Left lung (tissue), 10 donors: ENCODE data around the gene DAB2IP. TPM values are rescaled to one million over a fixed set of nuclear protein-coding genes. Genes with fewer than 3 reads are reported as not detected.

Experiments used
- ATAC-seq: fragments of 200-7000 bp; cut with Tn5 transposase; one replicate; pipeline ENCODE4 v1.9.1; 2020; ENCODE audit warnings: moderate library complexity
- DNase-seq, 4 donors: peaks; one replicate each; pipeline ENCODE4 v3.0.0-alpha.2; 2013 to 2020
- H3K27ac ChIP-seq, 2 donors: fragments of 200-600 bp; sonication (generic) in 1 of 2; one replicate each; pipeline versions ENCODE4 v1.5.0 to v1.8.0; 2020 to 2021
- H3K27me3 ChIP-seq, 2 donors: fragments of 200-600 bp; sonication (generic) in 1 of 2; one replicate each; pipeline versions ENCODE4 v1.5.0 to v1.8.0; 2020 to 2021
- H3K36me3 ChIP-seq, 2 donors: fragments of 200-600 bp; sonication (generic) in 1 of 2; one replicate each; pipeline versions ENCODE4 v1.5.0 to v1.8.0; 2020 to 2021
- H3K4me1 ChIP-seq, 2 donors: fragments of 200-600 bp; one replicate each; pipeline ENCODE4 v1.8.0; 2021
- H3K4me3 ChIP-seq, 2 donors: fragments of 200-600 bp; sonication (generic) in 1 of 2; one replicate each; pipeline versions ENCODE4 v1.5.0 to v1.8.0; 2020 to 2021; ENCODE audit warnings: mild to moderate bottlenecking in 1 of 2
- H3K9me3 ChIP-seq, 2 donors: fragments of 200-600 bp; sonication (generic) in 1 of 2; one replicate each; pipeline versions ENCODE4 v1.5.0 to v1.8.0; 2020 to 2021
- CTCF ChIP-seq, 2 donors: fragments of 200-600 bp; sonication (generic) in 1 of 2; IDR thresholded peaks; one replicate each; pipeline versions ENCODE4 v1.5.0 to v1.8.0; 2021; ENCODE audit warnings: antibody characterized with exemption in 2 of 2
- intact Hi-C, 2 donors: fragments of 100-400 bp; cut with DNase I; formaldehyde crosslinking; loops; one replicate each; pipeline versions ENCODE4 v1.11.2 to v1.14.2; 2022
- polyA plus RNA-seq, 6 donors: library from polyadenylated mRNA; unstranded; fragments of 120-200 nt; gene quantifications; one replicate each; pipeline ENCODE4 v1.2.1, GENCODE V29; 2013; ENCODE audit not compliant: insufficient read length in 6 of 6
- total RNA-seq, 2 donors: library from RNA; stranded (reverse); fragmentation: NEBNext Ultra II Directional; extraction: Animal tissue kit (Norgen Biotek cat#: 25700); gene quantifications; one replicate each; pipeline ENCODE4 v1.2.1, GENCODE V29; 2021
- donor health status: DM: no; HTN: yes; CAD: no.
- donor health status: DM: no; HTN: no; CAD: no.

Gene DAB2IP
- total and polyA plus RNA-seq, 8 donors, result 25.0 to 53.4 (median 34.6) TPM

- no peak overlapping the region for H3K27ac ChIP-seq
- intact Hi-C loops, result no loop called here
- H3K9me3 ChIP-seq, result no peaks in the 10 kb centered on the region
- TF ChIP-seq CTCF (IDR thresholded peaks at IDR 0.05), result no peak
- no peak for ATAC-seq
- H3K36me3 ChIP-seq, result peaks cover 0 to 95% of the 10 kb centered on the region in 2 donors
- no peak overlapping the region for H3K4me3 ChIP-seq
- no peaks in the 10 kb centered on the region for H3K27me3 ChIP-seq
- no peaks in the 10 kb centered on the region for H3K4me1 ChIP-seq
- DNase-seq, result peak in 2 of 4 donors; percentile 26 to 79
Observed at GRCh38 chr9:121772600-121773285, 121.3 kb downstream of the DAB2IP start.

GRCh38 chr9:121773286-121773953 lies 122.0 kb downstream of the DAB2IP start:
- intact Hi-C loops, result no loop called here
- ATAC-seq (no peak), DNase-seq (peak in 1 of 4 donors; percentile 27)
- no peak for TF ChIP-seq CTCF (IDR thresholded peaks at IDR 0.05)
- Histone ChIP-seq H3K4me3 (no peak overlapping the region), H3K27ac (no peak overlapping the region), H3K9me3 (no peaks in the 10 kb centered on the region), H3K4me1 (no peaks in the 10 kb centered on the region), H3K36me3 (peaks cover 0 to 94% of the 10 kb centered on the region in 2 donors), H3K27me3 (no peaks in the 10 kb centered on the region)

GRCh38 chr9:121773954-121774714 lies 122.7 kb downstream of the DAB2IP start:
- no peak for TF ChIP-seq CTCF (IDR thresholded peaks at IDR 0.05)
- H3K27ac ChIP-seq, result no peak overlapping the region
- intact Hi-C loops, result no loop called here
- DNase-seq (peak in 2 of 4 donors; percentile 19 to 69), ATAC-seq (no peak)
- no peaks in the 10 kb centered on the region for H3K4me1 ChIP-seq
- no peak overlapping the region for H3K4me3 ChIP-seq
- H3K27me3 ChIP-seq, result no peaks in the 10 kb centered on the region
- H3K9me3 ChIP-seq, result no peaks in the 10 kb centered on the region
- H3K36me3 ChIP-seq, result peaks cover 0 to 88% of the 10 kb centered on the region in 2 donors

- DNase-seq, result peak in 2 of 4 donors; percentile 28 to 74
- no peak overlapping the region for H3K4me3 ChIP-seq
- no peak overlapping the region for H3K27ac ChIP-seq
- intact Hi-C loops, result no loop called here
- H3K27me3 ChIP-seq, result no peaks in the 10 kb centered on the region
- H3K9me3 ChIP-seq, result no peaks in the 10 kb centered on the region
- no peak for ATAC-seq
- H3K4me1 ChIP-seq, result no peaks in the 10 kb centered on the region
- no peak for TF ChIP-seq CTCF (IDR thresholded peaks at IDR 0.05)
- peaks cover 0 to 81% of the 10 kb centered on the region in 2 donors for H3K36me3 ChIP-seq
Observed at GRCh38 chr9:121774715-121775613, 123.5 kb downstream of the DAB2IP start.
